ENCODE results near the gene EHD3. TPM values are rescaled to one million over a fixed set of nuclear protein-coding genes. Genes with fewer than 3 reads are reported as not detected.
A peak's percentile ranks its signal among the peaks of the same experiment; 100 is the strongest.

The EHD3 gene
- total RNA-seq, 1 donor from 2014 or later = 40.3 TPM

GRCh38 chr2:31244101-31244500, 10.1 kb downstream of the EHD3 start:
- H3K36me3 Mint-ChIP-seq (ENCODE audit: low read depth) = peaks cover 53% of the 10 kb centered on the region
- ChIA-PET POLR2A (no interaction called here), CTCF (interaction anchor here (1.0 kb wide), 1 partner anchor 9 kb away, joined by 3 read pairs; no protein-coding TSS in a partner anchor)
- H3K9me3 Mint-ChIP-seq = no peaks in the 10 kb centered on the region
- intact Hi-C loops (cut with micrococcal nuclease) = no loop called here
- H3K27ac Mint-ChIP-seq = no peak overlapping the region
- peaks cover 44% of the 10 kb centered on the region for H3K4me1 Mint-ChIP-seq
- no peak for TF ChIP-seq CTCF (IDR thresholded peaks at IDR 0.05)
- no peaks in the 10 kb centered on the region for H3K27me3 Mint-ChIP-seq
- no peak for ATAC-seq (ENCODE audit: low read depth)
- H3K4me3 Mint-ChIP-seq = no peak overlapping the region
- no peak for DNase-seq

- H3K36me3 Mint-ChIP-seq (ENCODE audit: low read depth) = peaks cover 59% of the 10 kb centered on the region
- intact Hi-C loops (cut with micrococcal nuclease) = no loop called here
- no peaks in the 10 kb centered on the region for H3K27me3 Mint-ChIP-seq
- ATAC-seq (ENCODE audit: low read depth) (no peak), DNase-seq (no peak)
- H3K4me3 Mint-ChIP-seq = no peak overlapping the region
- no peaks in the 10 kb centered on the region for H3K9me3 Mint-ChIP-seq
- H3K4me1 Mint-ChIP-seq = peaks cover 39% of the 10 kb centered on the region
- no peak overlapping the region for H3K27ac Mint-ChIP-seq
- POLR2A ChIA-PET = no interaction called here
- CTCF ChIA-PET = interaction anchor here (1.0 kb wide), 1 partner anchor 11 kb away, joined by 3 read pairs; no protein-coding TSS in a partner anchor
- no peak for TF ChIP-seq CTCF (IDR thresholded peaks at IDR 0.05)
Measured at GRCh38 chr2:31246184-31246852, 12.4 kb downstream of the EHD3 start.

- no peaks in the 10 kb centered on the region for H3K27me3 Mint-ChIP-seq
- H3K9me3 Mint-ChIP-seq = no peaks in the 10 kb centered on the region
- intact Hi-C loops (cut with micrococcal nuclease) = no loop called here
- no peak for TF ChIP-seq CTCF (IDR thresholded peaks at IDR 0.05)
- H3K36me3 Mint-ChIP-seq (ENCODE audit: low read depth) = peaks cover 63% of the 10 kb centered on the region
- H3K4me3 Mint-ChIP-seq = no peak overlapping the region
- H3K27ac Mint-ChIP-seq = no peak overlapping the region
- H3K4me1 Mint-ChIP-seq = peaks cover 43% of the 10 kb centered on the region
- ChIA-PET POLR2A (no interaction called here), CTCF (no interaction called here)
- DNase-seq = no peak
- ATAC-seq (ENCODE audit: low read depth) = no peak
Measured at GRCh38 chr2:31247711-31248110, 13.8 kb downstream of the EHD3 start.

- no peak overlapping the region for H3K4me3 Mint-ChIP-seq
- POLR2A ChIA-PET = no interaction called here
- intact Hi-C loops (cut with micrococcal nuclease) = no loop called here
- H3K27ac Mint-ChIP-seq = peak overlapping the region; percentile 30
- no peaks in the 10 kb centered on the region for H3K9me3 Mint-ChIP-seq
- DNase-seq = no peak
- H3K4me1 Mint-ChIP-seq = peaks cover 45% of the 10 kb centered on the region
- no peaks in the 10 kb centered on the region for H3K27me3 Mint-ChIP-seq
- ATAC-seq (ENCODE audit: low read depth) = no peak
- CTCF ChIA-PET = no interaction called here
- TF ChIP-seq CTCF (IDR thresholded peaks at IDR 0.05) = no peak
- H3K36me3 Mint-ChIP-seq (ENCODE audit: low read depth) = peaks cover 61% of the 10 kb centered on the region
Measured at GRCh38 chr2:31248139-31248538, 14.2 kb downstream of the EHD3 start.

- peak overlapping the region; percentile 59 for H3K27ac Mint-ChIP-seq
- DNase-seq = no peak
- TF ChIP-seq CTCF (IDR thresholded peaks at IDR 0.05) = no peak
- H3K4me1 Mint-ChIP-seq = peaks cover 55% of the 10 kb centered on the region
- no peak overlapping the region for H3K4me3 Mint-ChIP-seq
- no peaks in the 10 kb centered on the region for H3K9me3 Mint-ChIP-seq
- H3K36me3 Mint-ChIP-seq (ENCODE audit: low read depth) = peaks cover 56% of the 10 kb centered on the region
- ATAC-seq (ENCODE audit: low read depth) = no peak
- POLR2A ChIA-PET = interaction anchor here (0.5 kb wide), 1 partner anchor 8 kb away, joined by 4 read pairs; no protein-coding TSS in a partner anchor
- intact Hi-C loops (cut with micrococcal nuclease) = no loop called here
- H3K27me3 Mint-ChIP-seq = no peaks in the 10 kb centered on the region
- CTCF ChIA-PET = interaction anchor here (1.0 kb wide), 1 partner anchor 79 kb away, joined by 3 read pairs; no protein-coding TSS in a partner anchor
Measured at GRCh38 chr2:31249009-31249690, 15.2 kb downstream of the EHD3 start.
